ENCODE data around the gene IMMP1L. TPM values are rescaled to one million over a fixed set of nuclear protein-coding genes. Genes with fewer than 3 reads are reported as not detected.

Gene IMMP1L
- total and polyA plus RNA-seq, 3 donors from 2014 or later, result 37.6 to 48.2 (median 40.1) TPM

GRCh38 chr11:31493235-31493634, 16.2 kb downstream of the IMMP1L start:
- intact Hi-C loops (cut with DNase I; ENCODE audit: low total_unique reads), result loop anchor here (5.0 kb wide), 1 partner anchor 379 kb away; no protein-coding TSS in a partner anchor
- no peak overlapping the region for H3K4me3 ChIP-seq
- no peak for DNase-seq
- H3K27me3 ChIP-seq, result no peaks in the 10 kb centered on the region
- TF ChIP-seq CTCF (IDR thresholded peaks at IDR 0.05), result no peak
- TF ChIP-seq POLR2A (IDR thresholded peaks at IDR 0.05), result no peak
- no peaks in the 10 kb centered on the region for H3K9me3 ChIP-seq
- WGBS, 2 donors, result 95 to 100% methylated on average over 4 of the region's 4 CpGs
- H3K27ac ChIP-seq, result no peak overlapping the region
- H3K4me1 ChIP-seq, result peaks cover 3% of the 10 kb centered on the region
- H3K36me3 ChIP-seq (ENCODE audit: low read depth, missing control alignments), result no peaks in the 10 kb centered on the region

- no peaks in the 10 kb centered on the region for H3K27me3 ChIP-seq
- WGBS, 2 donors, result 72 to 78% methylated on average over 2 of the region's 2 CpGs
- TF ChIP-seq CTCF (IDR thresholded peaks at IDR 0.05) (no peak), POLR2A (IDR thresholded peaks at IDR 0.05) (no peak)
- intact Hi-C loops (cut with DNase I; ENCODE audit: low total_unique reads), result loop anchor here (5.0 kb wide), 1 partner anchor 380 kb away; no protein-coding TSS in a partner anchor
- H3K4me3 ChIP-seq, result no peak overlapping the region
- no peak overlapping the region for H3K27ac ChIP-seq
- DNase-seq, result no peak
- no peaks in the 10 kb centered on the region for H3K36me3 ChIP-seq (ENCODE audit: low read depth, missing control alignments)
- H3K4me1 ChIP-seq, result peaks cover 3% of the 10 kb centered on the region
- H3K9me3 ChIP-seq, result no peaks in the 10 kb centered on the region
Observed at GRCh38 chr11:31492320-31492913, 17.0 kb downstream of the IMMP1L start.

GRCh38 chr11:31487848-31488247, 21.6 kb downstream of the IMMP1L start:
- Histone ChIP-seq H3K36me3 (ENCODE audit: low read depth, missing control alignments) (no peaks in the 10 kb centered on the region), H3K4me3 (no peak overlapping the region), H3K9me3 (no peaks in the 10 kb centered on the region), H3K4me1 (peaks cover 3% of the 10 kb centered on the region), H3K27ac (no peak overlapping the region), H3K27me3 (no peaks in the 10 kb centered on the region)
- intact Hi-C loops (cut with DNase I; ENCODE audit: low total_unique reads), result no loop called here
- 32 to 38% methylated on average over 1 of the region's 1 CpG for WGBS, 2 donors
- no peak for TF ChIP-seq POLR2A (IDR thresholded peaks at IDR 0.05)
- peak in 1 of 3 experiments; percentile 25 for TF ChIP-seq CTCF (IDR thresholded peaks at IDR 0.05)
- peak; percentile 34 for DNase-seq

GRCh38 chr11:31484497-31484896, 24.9 kb downstream of the IMMP1L start:
- H3K4me3 ChIP-seq, result no peak overlapping the region
- intact Hi-C loops (cut with DNase I; ENCODE audit: low total_unique reads), result no loop called here
- no peaks in the 10 kb centered on the region for H3K36me3 ChIP-seq (ENCODE audit: low read depth, missing control alignments)
- no peaks in the 10 kb centered on the region for H3K27me3 ChIP-seq
- no peaks in the 10 kb centered on the region for H3K9me3 ChIP-seq
- no peaks in the 10 kb centered on the region for H3K4me1 ChIP-seq
- no peak overlapping the region for H3K27ac ChIP-seq
- DNase-seq, result no peak
- WGBS, 2 donors, result 85 to 93% methylated on average over 4 of the region's 4 CpGs
- TF ChIP-seq CTCF (IDR thresholded peaks at IDR 0.05) (no peak), POLR2A (IDR thresholded peaks at IDR 0.05) (no peak)

- intact Hi-C loops (cut with DNase I; ENCODE audit: low total_unique reads), result no loop called here
- no peak overlapping the region for H3K4me3 ChIP-seq
- no peaks in the 10 kb centered on the region for H3K27me3 ChIP-seq
- TF ChIP-seq POLR2A (IDR thresholded peaks at IDR 0.05) (no peak), CTCF (IDR thresholded peaks at IDR 0.05) (no peak)
- H3K27ac ChIP-seq, result no peak overlapping the region
- H3K9me3 ChIP-seq, result no peaks in the 10 kb centered on the region
- no peak for DNase-seq
- WGBS, 2 donors, result 71 to 80% methylated on average over 3 of the region's 3 CpGs
- H3K36me3 ChIP-seq (ENCODE audit: low read depth, missing control alignments), result no peaks in the 10 kb centered on the region
- no peaks in the 10 kb centered on the region for H3K4me1 ChIP-seq
Observed at GRCh38 chr11:31480930-31481329, 28.5 kb downstream of the IMMP1L start.

Data from testis (tissue), 3 donors.